HL-60/S4 treated with phorbol 12-myristate 13-acetate at 8.2 ng/mL for 4 days and 3 days (cell line): ENCODE measurements around the gene CLIP2.

Experiments
- in situ Hi-C: fragments of 300-500 bp; cut with MboI; formaldehyde crosslinking; loops from 2 replicates; pipeline ENCODE4 v1.15.0; 2022; ENCODE audit warnings: low sequenced_read_pairs

CLIP2 gene

GRCh38 chr7:74455291-74455804 is 166.1 kb downstream of the CLIP2 start:
- in situ Hi-C loops: no loop called here
